ENCODE results near the gene GRXCR1. TPM values are rescaled to one million over a fixed set of nuclear protein-coding genes. Genes with fewer than 3 reads are reported as not detected.

Gene GRXCR1
- total and polyA plus RNA-seq, 2 experiments from 2014 or later: not detected

- peaks cover 5% of the 10 kb centered on the region; the same call in 2 of the 3 replicates for H3K9me3 Mint-ChIP-seq
- no peaks in the 10 kb centered on the region for H4K20me1 ChIP-seq (replicated peaks; ENCODE audit: insufficient read depth)
- no peak overlapping the region for H2AFZ ChIP-seq
- ATAC-seq: no peak
- H3K27me3 Mint-ChIP-seq (ENCODE audit: insufficient read depth, low read depth, poor library complexity): no peaks in the 10 kb centered on the region
- no peak overlapping the region for H3K4me3 Mint-ChIP-seq
- no peaks in the 10 kb centered on the region for H3K36me3 Mint-ChIP-seq (ENCODE audit: low read depth)
- H3K27ac Mint-ChIP-seq: no peak overlapping the region
- H3K4me1 Mint-ChIP-seq: no peaks in the 10 kb centered on the region
- no peak overlapping the region for H3K4me3 ChIP-seq
- no peaks in the 10 kb centered on the region for H3K27me3 ChIP-seq (ENCODE audit: insufficient read depth)
- DNase-seq (ENCODE audit: low spot score): no peak
- no peaks in the 10 kb centered on the region for H3K79me2 ChIP-seq (replicated peaks; ENCODE audit: insufficient read depth)
- no peak overlapping the region for H3K27ac ChIP-seq (ENCODE audit: low read depth)
- H3K9me2 ChIP-seq (ENCODE audit: insufficient read depth): no peaks in the 10 kb centered on the region
- no peaks in the 10 kb centered on the region for H3K4me1 ChIP-seq (ENCODE audit: insufficient read depth)
- no peak overlapping the region for H3K4me2 ChIP-seq
- no peaks in the 10 kb centered on the region for H3K36me3 ChIP-seq (ENCODE audit: insufficient read depth)
- TF ChIP-seq EZH2 (IDR thresholded peaks at IDR 0.05; ENCODE audit: low read depth, unreplicated experiment) (no peak), EZH2phosphoT487 (IDR thresholded peaks at IDR 0.05; ENCODE audit: unreplicated experiment) (no peak), ZNF331 (CRISPR knock-in tag; IDR thresholded peaks at IDR 0.05; ENCODE audit: low read depth) (no peak), JUNB (IDR thresholded peaks at IDR 0.05; ENCODE audit: unreplicated experiment) (no peak), REST (IDR thresholded peaks at IDR 0.05; ENCODE audit: unreplicated experiment) (no peak), CREB1 (CRISPR knock-in tag; IDR thresholded peaks at IDR 0.05; ENCODE audit: low read depth) (no peak), CTCF (conservative IDR thresholded peaks at IDR 0.05; ENCODE audit: low read depth in 2 of 2) (no peak), ZNF462 (CRISPR knock-in tag; IDR thresholded peaks at IDR 0.05) (no peak), STAT1 (IDR thresholded peaks at IDR 0.05; ENCODE audit: unreplicated experiment) (no peak), POLR2AphosphoS5 (IDR thresholded peaks at IDR 0.05; ENCODE audit: low read depth) (no peak), NANOG (IDR thresholded peaks at IDR 0.05; ENCODE audit: borderline replicate concordance) (no peak), ZNF114 (CRISPR knock-in tag; IDR thresholded peaks at IDR 0.05) (no peak)
- TF ChIP-seq, protein P1, sequence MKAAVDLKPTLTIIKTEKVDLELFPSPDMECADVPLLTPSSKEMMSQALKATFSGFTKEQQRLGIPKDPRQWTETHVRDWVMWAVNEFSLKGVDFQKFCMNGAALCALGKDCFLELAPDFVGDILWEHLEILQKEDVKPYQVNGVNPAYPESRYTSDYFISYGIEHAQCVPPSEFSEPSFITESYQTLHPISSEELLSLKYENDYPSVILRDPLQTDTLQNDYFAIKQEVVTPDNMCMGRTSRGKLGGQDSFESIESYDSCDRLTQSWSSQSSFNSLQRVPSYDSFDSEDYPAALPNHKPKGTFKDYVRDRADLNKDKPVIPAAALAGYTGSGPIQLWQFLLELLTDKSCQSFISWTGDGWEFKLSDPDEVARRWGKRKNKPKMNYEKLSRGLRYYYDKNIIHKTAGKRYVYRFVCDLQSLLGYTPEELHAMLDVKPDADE (IDR thresholded peaks at IDR 0.05): no peak
- no peaks in the 10 kb centered on the region for H3F3A ChIP-seq (replicated peaks; ENCODE audit: low read depth)
Observed at GRCh38 chr4:42881253-42881652, 11.3 kb upstream of the GRXCR1 start.
